Keratinocyte (primary cell): ENCODE data around the gene NUFIP2. TPM values are rescaled to one million over a fixed set of nuclear protein-coding genes. Genes with fewer than 3 reads are reported as not detected.

Experiments
- DNase-seq: peaks from one replicate; pipeline ENCODE4 v3.0.0-alpha.2; 2011; ENCODE audit warnings: low read depth, missing footprints, low spot score
- FAIRE-seq: peaks from 2 replicates; lab custom pipeline; 2011; peaks lifted over from hg19 to GRCh38; lab: Jason Lieb, UNC
- H2AFZ ChIP-seq: 2 replicates; pipeline ENCODE4 v1.6.0; 2012; ENCODE audit warnings: low read length, control low read depth, inconsistent platforms; ENCODE audit not compliant: control insufficient read depth
- H3K27ac ChIP-seq: 2 replicates; pipeline ENCODE4 v1.5.1; 2011; ENCODE audit warnings: low read length; ENCODE audit not compliant: control insufficient read depth, insufficient read depth
- H3K27me3 ChIP-seq: 3 replicates; pipeline ENCODE4 v1.6.0; 2011; ENCODE audit warnings: low read length; ENCODE audit not compliant: control insufficient read depth, insufficient read depth; ENCODE audit errors: extremely low read depth
- H3K36me3 ChIP-seq, 2 experiments: 2 replicates in 1 of 2; 3 replicates in 1 of 2; pipeline ENCODE4 v1.5.1; 2011; ENCODE audit warnings: low read length in 2 of 2, mild to moderate bottlenecking in 1 of 2; ENCODE audit not compliant: control insufficient read depth in 2 of 2, insufficient read depth in 2 of 2; ENCODE audit errors: extremely low read depth in 1 of 2
- H3K4me1 ChIP-seq: 3 replicates; pipeline ENCODE4 v1.5.1; 2011; ENCODE audit warnings: low read length; ENCODE audit not compliant: control insufficient read depth, insufficient read depth; ENCODE audit errors: extremely low read depth
- H3K4me2 ChIP-seq: 3 replicates; pipeline ENCODE4 v1.6.0; 2011; ENCODE audit warnings: low read depth, low read length; ENCODE audit not compliant: control insufficient read depth, insufficient read depth; ENCODE audit errors: extremely low read depth
- H3K4me3 ChIP-seq, 3 experiments: fragments of 200-600 bp in 1 of 3; sonication (generic) in 1 of 3; 2 replicates in 2 of 3; 3 replicates in 1 of 3; pipeline ENCODE4 v1.5.1; 2011 to 2016; ENCODE audit warnings: low read length in 3 of 3, mild to moderate bottlenecking in 3 of 3, control low read depth in 2 of 3, inconsistent platforms in 1 of 3, low read depth in 1 of 3, mixed read lengths in 1 of 3, mixed run types in 1 of 3, moderate library complexity in 1 of 3; ENCODE audit not compliant: control insufficient read depth in 2 of 3, insufficient read depth in 2 of 3; ENCODE audit errors: extremely low read depth in 1 of 3
- H3K79me2 ChIP-seq: 2 replicates; pipeline ENCODE4 v1.6.0; 2012; ENCODE audit warnings: low read length; ENCODE audit not compliant: control insufficient read depth, insufficient read depth
- H3K9ac ChIP-seq: 3 replicates; pipeline ENCODE4 v1.6.0; 2011; ENCODE audit warnings: low read length; ENCODE audit not compliant: control insufficient read depth, insufficient read depth; ENCODE audit errors: extremely low read depth
- H3K9me1 ChIP-seq: 3 replicates; pipeline ENCODE4 v1.6.0; 2011; ENCODE audit warnings: low read length; ENCODE audit not compliant: control insufficient read depth, insufficient read depth; ENCODE audit errors: extremely low read depth
- H3K9me3 ChIP-seq: 2 replicates; pipeline ENCODE4 v1.5.1; 2012; ENCODE audit warnings: low read depth, low read length; ENCODE audit not compliant: control insufficient read depth
- H4K20me1 ChIP-seq: 3 replicates; pipeline ENCODE4 v1.6.0; 2011; ENCODE audit warnings: low read length; ENCODE audit not compliant: control insufficient read depth, insufficient read depth; ENCODE audit errors: extremely low read depth
- EZH2 ChIP-seq: IDR thresholded peaks from one replicate; pipeline ENCODE4 v1.6.1; 2012; ENCODE audit warnings: inconsistent platforms, mild to moderate bottlenecking, low read length, moderate library complexity
- dilution Hi-C: fragments of 300-500 bp; cut with MboI; formaldehyde crosslinking; loops from one replicate; pipeline ENCODE4 v1.7.0; 2020; ENCODE audit warnings: low sequenced_read_pairs; ENCODE audit not compliant: extremely low pct_ligation_motif_present
- polyA plus RNA-seq, 5 experiments: library from polyadenylated mRNA; depleted of rRNA in 3 of 5; stranded (reverse) in 3 of 5; stranded (forward) in 1 of 5; unstranded in 1 of 5; fragments of >200 nt; gene quantifications; 1 replicate in 1 of 5; 2 replicates in 3 of 5; 3 replicates in 1 of 5; pipeline versions ENCODE4 v1.2.1 to v1.2.3, GENCODE V29; 2011 to 2012; ENCODE audit warnings: missing spikeins in 2 of 5, low read depth in 1 of 5, low replicate concordance in 1 of 5
- TF ChIP-seq, protein P1 (sequence below), 3 experiments: IDR thresholded peaks in 1 of 3; conservative IDR thresholded peaks in 1 of 3; optimal IDR thresholded peaks in 1 of 3; 2 replicates in 2 of 3; 3 replicates in 1 of 3; pipeline versions ENCODE3 to v1.5.1; 2011; ENCODE audit warnings: low read length in 3 of 3, mild to moderate bottlenecking in 3 of 3, moderate library complexity in 2 of 3, control low read depth in 1 of 3, inconsistent platforms in 1 of 3; ENCODE audit not compliant: insufficient read depth in 2 of 3; ENCODE audit errors: extremely low read depth in 1 of 3

NUFIP2 gene
- polyA plus RNA-seq, 1 donor (not counting 4 experiments of a cell fraction or from before 2014, with no cell fraction given) = 22.0 TPM

DNA sequence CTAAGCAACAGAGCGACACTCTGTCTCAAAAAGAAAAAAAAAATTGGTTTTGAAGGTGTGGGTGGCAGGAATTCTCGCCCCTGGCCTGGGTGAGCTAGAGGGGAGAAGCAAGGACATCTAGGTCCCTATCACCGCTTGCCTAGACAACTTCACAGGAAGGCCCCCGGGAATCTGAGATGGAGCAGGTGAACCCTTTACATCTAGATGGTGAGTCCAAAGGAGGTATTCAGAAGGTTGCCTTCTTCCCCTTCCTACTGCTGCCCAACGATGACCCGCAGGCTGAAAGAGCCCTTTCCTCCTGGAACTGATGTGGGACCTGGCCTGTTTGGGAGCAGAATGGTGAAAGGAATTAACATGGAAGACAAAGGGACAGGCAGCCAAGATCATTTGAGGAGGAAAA lies 48.5 kb downstream of the NUFIP2 start:
- Histone ChIP-seq H2AFZ (no peak overlapping the region), H3K4me2 (no peak overlapping the region), H3K79me2 (no peaks in the 10 kb centered on the region), H3K27ac (no peak overlapping the region), H3K4me3 (no peak overlapping the region), H3K9me3 (no peaks in the 10 kb centered on the region), H3K36me3 (no peaks in the 10 kb centered on the region), H3K27me3 (no peaks in the 10 kb centered on the region), H3K9ac (no peak overlapping the region), H3K9me1 (no peaks in the 10 kb centered on the region), H4K20me1 (no peaks in the 10 kb centered on the region), H3K4me1 (peaks cover 25% of the 10 kb centered on the region)
- DNase-seq (no peak), FAIRE-seq (no peak)
- dilution Hi-C loops = no loop called here
- no peak for TF ChIP-seq EZH2
- TF ChIP-seq, protein P1, sequence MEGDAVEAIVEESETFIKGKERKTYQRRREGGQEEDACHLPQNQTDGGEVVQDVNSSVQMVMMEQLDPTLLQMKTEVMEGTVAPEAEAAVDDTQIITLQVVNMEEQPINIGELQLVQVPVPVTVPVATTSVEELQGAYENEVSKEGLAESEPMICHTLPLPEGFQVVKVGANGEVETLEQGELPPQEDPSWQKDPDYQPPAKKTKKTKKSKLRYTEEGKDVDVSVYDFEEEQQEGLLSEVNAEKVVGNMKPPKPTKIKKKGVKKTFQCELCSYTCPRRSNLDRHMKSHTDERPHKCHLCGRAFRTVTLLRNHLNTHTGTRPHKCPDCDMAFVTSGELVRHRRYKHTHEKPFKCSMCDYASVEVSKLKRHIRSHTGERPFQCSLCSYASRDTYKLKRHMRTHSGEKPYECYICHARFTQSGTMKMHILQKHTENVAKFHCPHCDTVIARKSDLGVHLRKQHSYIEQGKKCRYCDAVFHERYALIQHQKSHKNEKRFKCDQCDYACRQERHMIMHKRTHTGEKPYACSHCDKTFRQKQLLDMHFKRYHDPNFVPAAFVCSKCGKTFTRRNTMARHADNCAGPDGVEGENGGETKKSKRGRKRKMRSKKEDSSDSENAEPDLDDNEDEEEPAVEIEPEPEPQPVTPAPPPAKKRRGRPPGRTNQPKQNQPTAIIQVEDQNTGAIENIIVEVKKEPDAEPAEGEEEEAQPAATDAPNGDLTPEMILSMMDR (optimal IDR thresholded peaks at IDR 0.05 in 1 of 3, IDR thresholded peaks at IDR 0.05 in 1 of 3, conservative IDR thresholded peaks at IDR 0.05 in 1 of 3; ENCODE audit: extremely low read depth in 1 of 3, insufficient read depth in 2 of 3, low read length in 3 of 3) = no peak

GRCh38 chr17:29243792-29244191 lies 50.2 kb downstream of the NUFIP2 start:
- dilution Hi-C loops = no loop called here
- Histone ChIP-seq H3K9ac (no peak overlapping the region), H3K79me2 (no peaks in the 10 kb centered on the region), H3K9me1 (no peaks in the 10 kb centered on the region), H2AFZ (no peak overlapping the region), H3K27me3 (no peaks in the 10 kb centered on the region), H3K4me3 (no peak overlapping the region), H4K20me1 (no peaks in the 10 kb centered on the region), H3K27ac (no peak overlapping the region), H3K36me3 (no peaks in the 10 kb centered on the region), H3K9me3 (no peaks in the 10 kb centered on the region), H3K4me1 (peaks cover 29% of the 10 kb centered on the region), H3K4me2 (no peak overlapping the region)
- TF ChIP-seq EZH2 = no peak
- TF ChIP-seq, protein P1 (optimal IDR thresholded peaks at IDR 0.05 in 1 of 3, IDR thresholded peaks at IDR 0.05 in 1 of 3, conservative IDR thresholded peaks at IDR 0.05 in 1 of 3; ENCODE audit: extremely low read depth in 1 of 3, insufficient read depth in 2 of 3, low read length in 3 of 3) = peak; percentile 54 to 67 (median 66)
- DNase-seq = no peak
- peak; percentile 67 for FAIRE-seq
